ENCODE data around the gene WDR6. TPM values are rescaled to one million over a fixed set of nuclear protein-coding genes. Genes with fewer than 3 reads are reported as not detected.

WDR6 gene
- polyA plus RNA-seq, 1 donor from 2014 or later, result 315 TPM

- Histone ChIP-seq H3K4me3 (ENCODE audit: low read length) (no peak overlapping the region), H3K9ac (ENCODE audit: low read length) (no peak overlapping the region), H3K9me2 (ENCODE audit: insufficient read depth, low read length) (no peaks in the 10 kb centered on the region), H3K4me2 (ENCODE audit: low read length) (no peak overlapping the region), H3K27me3 (ENCODE audit: insufficient read depth, low read depth, low read length) (no peaks in the 10 kb centered on the region), H3K27ac (ENCODE audit: low read length) (no peak overlapping the region), H4K20me1 (ENCODE audit: insufficient read depth) (no peaks in the 10 kb centered on the region), H3K79me2 (replicated peaks; ENCODE audit: insufficient read depth, low read length) (no peaks in the 10 kb centered on the region), H3K9me3 (ENCODE audit: low read length) (no peaks in the 10 kb centered on the region), H2AFZ (ENCODE audit: low read depth, low read length) (no peak overlapping the region), H3K36me3 (ENCODE audit: insufficient read depth, low read length) (peaks cover 11% of the 10 kb centered on the region), H3F3A (ENCODE audit: insufficient read depth, low read length, poor library complexity, severe bottlenecking) (no peaks in the 10 kb centered on the region)
- TF ChIP-seq, protein P1, sequence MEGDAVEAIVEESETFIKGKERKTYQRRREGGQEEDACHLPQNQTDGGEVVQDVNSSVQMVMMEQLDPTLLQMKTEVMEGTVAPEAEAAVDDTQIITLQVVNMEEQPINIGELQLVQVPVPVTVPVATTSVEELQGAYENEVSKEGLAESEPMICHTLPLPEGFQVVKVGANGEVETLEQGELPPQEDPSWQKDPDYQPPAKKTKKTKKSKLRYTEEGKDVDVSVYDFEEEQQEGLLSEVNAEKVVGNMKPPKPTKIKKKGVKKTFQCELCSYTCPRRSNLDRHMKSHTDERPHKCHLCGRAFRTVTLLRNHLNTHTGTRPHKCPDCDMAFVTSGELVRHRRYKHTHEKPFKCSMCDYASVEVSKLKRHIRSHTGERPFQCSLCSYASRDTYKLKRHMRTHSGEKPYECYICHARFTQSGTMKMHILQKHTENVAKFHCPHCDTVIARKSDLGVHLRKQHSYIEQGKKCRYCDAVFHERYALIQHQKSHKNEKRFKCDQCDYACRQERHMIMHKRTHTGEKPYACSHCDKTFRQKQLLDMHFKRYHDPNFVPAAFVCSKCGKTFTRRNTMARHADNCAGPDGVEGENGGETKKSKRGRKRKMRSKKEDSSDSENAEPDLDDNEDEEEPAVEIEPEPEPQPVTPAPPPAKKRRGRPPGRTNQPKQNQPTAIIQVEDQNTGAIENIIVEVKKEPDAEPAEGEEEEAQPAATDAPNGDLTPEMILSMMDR (IDR thresholded peaks at IDR 0.05; ENCODE audit: poor library complexity, severe bottlenecking), result no peak
- TF ChIP-seq, protein P2, sequence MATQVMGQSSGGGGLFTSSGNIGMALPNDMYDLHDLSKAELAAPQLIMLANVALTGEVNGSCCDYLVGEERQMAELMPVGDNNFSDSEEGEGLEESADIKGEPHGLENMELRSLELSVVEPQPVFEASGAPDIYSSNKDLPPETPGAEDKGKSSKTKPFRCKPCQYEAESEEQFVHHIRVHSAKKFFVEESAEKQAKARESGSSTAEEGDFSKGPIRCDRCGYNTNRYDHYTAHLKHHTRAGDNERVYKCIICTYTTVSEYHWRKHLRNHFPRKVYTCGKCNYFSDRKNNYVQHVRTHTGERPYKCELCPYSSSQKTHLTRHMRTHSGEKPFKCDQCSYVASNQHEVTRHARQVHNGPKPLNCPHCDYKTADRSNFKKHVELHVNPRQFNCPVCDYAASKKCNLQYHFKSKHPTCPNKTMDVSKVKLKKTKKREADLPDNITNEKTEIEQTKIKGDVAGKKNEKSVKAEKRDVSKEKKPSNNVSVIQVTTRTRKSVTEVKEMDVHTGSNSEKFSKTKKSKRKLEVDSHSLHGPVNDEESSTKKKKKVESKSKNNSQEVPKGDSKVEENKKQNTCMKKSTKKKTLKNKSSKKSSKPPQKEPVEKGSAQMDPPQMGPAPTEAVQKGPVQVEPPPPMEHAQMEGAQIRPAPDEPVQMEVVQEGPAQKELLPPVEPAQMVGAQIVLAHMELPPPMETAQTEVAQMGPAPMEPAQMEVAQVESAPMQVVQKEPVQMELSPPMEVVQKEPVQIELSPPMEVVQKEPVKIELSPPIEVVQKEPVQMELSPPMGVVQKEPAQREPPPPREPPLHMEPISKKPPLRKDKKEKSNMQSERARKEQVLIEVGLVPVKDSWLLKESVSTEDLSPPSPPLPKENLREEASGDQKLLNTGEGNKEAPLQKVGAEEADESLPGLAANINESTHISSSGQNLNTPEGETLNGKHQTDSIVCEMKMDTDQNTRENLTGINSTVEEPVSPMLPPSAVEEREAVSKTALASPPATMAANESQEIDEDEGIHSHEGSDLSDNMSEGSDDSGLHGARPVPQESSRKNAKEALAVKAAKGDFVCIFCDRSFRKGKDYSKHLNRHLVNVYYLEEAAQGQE (IDR thresholded peaks at IDR 0.05; ENCODE audit: borderline replicate concordance), result no peak
- TF ChIP-seq TAF1 (IDR thresholded peaks at IDR 0.05; ENCODE audit: low read depth), result no peak
- TF ChIP-seq EP300 (conservative IDR thresholded peaks at IDR 0.05; ENCODE audit: poor library complexity, severe bottlenecking), result no peak
- no peak for TF ChIP-seq MXI1 (conservative IDR thresholded peaks at IDR 0.05; ENCODE audit: poor library complexity, severe bottlenecking)
- no peak for TF ChIP-seq EZH2 (IDR thresholded peaks at IDR 0.05; ENCODE audit: borderline replicate concordance, insufficient read depth, low read length, poor library complexity, severe bottlenecking)
- TF ChIP-seq POLR2AphosphoS5 (IDR thresholded peaks at IDR 0.05), result no peak
- TF ChIP-seq SMC3 (conservative IDR thresholded peaks at IDR 0.05; ENCODE audit: poor library complexity), result no peak
- no peak for TF ChIP-seq RAD21 (conservative IDR thresholded peaks at IDR 0.05)
Observed at GRCh38 chr3:48962939-48963338, 44.3 kb upstream of the WDR6 start.

DNA sequence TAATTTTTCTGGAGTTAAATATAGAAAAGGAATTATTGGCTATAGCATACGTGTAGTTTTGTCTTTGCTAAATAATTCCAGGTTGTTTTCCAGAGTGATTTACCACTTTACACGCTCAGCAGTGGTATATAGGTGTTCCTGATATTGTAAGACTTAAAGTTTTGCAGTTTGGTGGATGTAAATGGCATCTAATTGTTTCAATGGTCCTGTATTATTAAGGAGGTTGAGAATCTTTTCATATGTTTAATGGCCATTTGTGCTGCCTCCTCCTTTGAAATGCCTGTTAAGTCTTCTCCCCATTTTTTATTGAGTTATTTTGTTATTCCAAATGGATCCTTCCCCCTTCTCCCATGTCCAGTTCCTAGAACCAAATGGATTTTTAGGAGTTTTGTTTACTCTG lies 43.6 kb upstream of the WDR6 start:
- Histone ChIP-seq H3K27me3 (ENCODE audit: insufficient read depth, low read depth, low read length) (no peaks in the 10 kb centered on the region), H3K9me3 (ENCODE audit: low read length) (no peaks in the 10 kb centered on the region), H3K9me2 (ENCODE audit: insufficient read depth, low read length) (no peaks in the 10 kb centered on the region), H2AFZ (ENCODE audit: low read depth, low read length) (no peak overlapping the region), H3K27ac (ENCODE audit: low read length) (no peak overlapping the region), H4K20me1 (ENCODE audit: insufficient read depth) (no peaks in the 10 kb centered on the region), H3K79me2 (replicated peaks; ENCODE audit: insufficient read depth, low read length) (no peaks in the 10 kb centered on the region), H3K36me3 (ENCODE audit: insufficient read depth, low read length) (peaks cover 11% of the 10 kb centered on the region), H3K4me3 (ENCODE audit: low read length) (no peak overlapping the region), H3K4me2 (ENCODE audit: low read length) (no peak overlapping the region), H3K9ac (ENCODE audit: low read length) (no peak overlapping the region), H3F3A (ENCODE audit: insufficient read depth, low read length, poor library complexity, severe bottlenecking) (no peaks in the 10 kb centered on the region)
- TF ChIP-seq, protein P2 (IDR thresholded peaks at IDR 0.05; ENCODE audit: borderline replicate concordance), result no peak
- no peak for TF ChIP-seq POLR2AphosphoS5 (IDR thresholded peaks at IDR 0.05)
- TF ChIP-seq SMC3 (conservative IDR thresholded peaks at IDR 0.05; ENCODE audit: poor library complexity), result no peak
- TF ChIP-seq EP300 (conservative IDR thresholded peaks at IDR 0.05; ENCODE audit: poor library complexity, severe bottlenecking), result no peak
- no peak for TF ChIP-seq RAD21 (conservative IDR thresholded peaks at IDR 0.05)
- TF ChIP-seq MXI1 (conservative IDR thresholded peaks at IDR 0.05; ENCODE audit: poor library complexity, severe bottlenecking), result no peak
- no peak for TF ChIP-seq EZH2 (IDR thresholded peaks at IDR 0.05; ENCODE audit: borderline replicate concordance, insufficient read depth, low read length, poor library complexity, severe bottlenecking)
- TF ChIP-seq, protein P1 (IDR thresholded peaks at IDR 0.05; ENCODE audit: poor library complexity, severe bottlenecking), result no peak
- no peak for TF ChIP-seq TAF1 (IDR thresholded peaks at IDR 0.05; ENCODE audit: low read depth)

Measured in neural cell (in vitro differentiated cells).